ENCODE data around the gene KDM5B. TPM values are rescaled to one million over a fixed set of nuclear protein-coding genes. Genes with fewer than 3 reads are reported as not detected.

Gene KDM5B
- total and polyA plus RNA-seq, 2 experiments from 2014 or later = 87.9 to 110 TPM

DNA sequence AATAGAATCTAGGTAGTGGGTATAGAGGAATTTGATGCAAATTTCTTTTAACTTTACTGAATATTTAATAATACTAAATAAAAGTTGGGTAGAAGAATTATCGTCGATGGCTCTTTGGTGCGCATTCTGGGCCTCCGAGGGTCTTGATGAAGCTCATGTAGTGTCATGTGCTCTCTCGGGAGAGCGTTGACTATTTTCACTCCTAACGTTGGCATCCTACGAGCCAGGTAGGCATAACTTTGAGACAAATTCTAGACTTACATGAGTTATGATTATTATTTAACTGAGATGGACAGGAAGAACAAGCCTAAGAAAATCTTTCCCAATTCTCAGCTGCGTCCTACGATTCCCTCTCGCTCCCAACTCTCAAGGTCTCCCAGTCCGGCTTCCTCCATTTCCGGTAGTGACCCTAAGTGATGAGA lies 2.0 kb upstream of the KDM5B start:
- WGBS (ENCODE audit: low lambda C conversion rate, missing lambda C conversion rate) = 11% methylated on average over 13 of the region's 13 CpGs
- H3K4me3 ChIP-seq = peak overlapping the region; percentile 37
- H3K27ac ChIP-seq = peak overlapping the region; percentile 86
- peaks cover 30% of the 10 kb centered on the region for H3K79me2 ChIP-seq
- TF ChIP-seq EZH2 (IDR thresholded peaks at IDR 0.05; ENCODE audit: borderline replicate concordance) (no peak), EZH2phosphoT487 (IDR thresholded peaks at IDR 0.05; ENCODE audit: low read depth, severe bottlenecking, unreplicated experiment) (no peak)
- TF ChIP-seq, protein P1, sequence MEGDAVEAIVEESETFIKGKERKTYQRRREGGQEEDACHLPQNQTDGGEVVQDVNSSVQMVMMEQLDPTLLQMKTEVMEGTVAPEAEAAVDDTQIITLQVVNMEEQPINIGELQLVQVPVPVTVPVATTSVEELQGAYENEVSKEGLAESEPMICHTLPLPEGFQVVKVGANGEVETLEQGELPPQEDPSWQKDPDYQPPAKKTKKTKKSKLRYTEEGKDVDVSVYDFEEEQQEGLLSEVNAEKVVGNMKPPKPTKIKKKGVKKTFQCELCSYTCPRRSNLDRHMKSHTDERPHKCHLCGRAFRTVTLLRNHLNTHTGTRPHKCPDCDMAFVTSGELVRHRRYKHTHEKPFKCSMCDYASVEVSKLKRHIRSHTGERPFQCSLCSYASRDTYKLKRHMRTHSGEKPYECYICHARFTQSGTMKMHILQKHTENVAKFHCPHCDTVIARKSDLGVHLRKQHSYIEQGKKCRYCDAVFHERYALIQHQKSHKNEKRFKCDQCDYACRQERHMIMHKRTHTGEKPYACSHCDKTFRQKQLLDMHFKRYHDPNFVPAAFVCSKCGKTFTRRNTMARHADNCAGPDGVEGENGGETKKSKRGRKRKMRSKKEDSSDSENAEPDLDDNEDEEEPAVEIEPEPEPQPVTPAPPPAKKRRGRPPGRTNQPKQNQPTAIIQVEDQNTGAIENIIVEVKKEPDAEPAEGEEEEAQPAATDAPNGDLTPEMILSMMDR (IDR thresholded peaks at IDR 0.05; ENCODE audit: poor library complexity) = no peak
- H2AFZ ChIP-seq = peak overlapping the region; percentile 62
- no peaks in the 10 kb centered on the region for H3K36me3 ChIP-seq (replicated peaks; ENCODE audit: insufficient read depth, low read depth)
- H4K20me1 ChIP-seq (ENCODE audit: insufficient read depth, poor library complexity, severe bottlenecking) = peaks cover 18% of the 10 kb centered on the region
- H3K4me1 ChIP-seq (ENCODE audit: insufficient read depth) = peaks cover 31% of the 10 kb centered on the region
- H3K9me2 ChIP-seq (replicated peaks; ENCODE audit: insufficient read depth) = no peaks in the 10 kb centered on the region
- DNase-seq (ENCODE audit: low spot score) = no peak
- peak overlapping the region; percentile 70 for H3K4me2 ChIP-seq
- no peaks in the 10 kb centered on the region for H3K27me3 ChIP-seq
- no peaks in the 10 kb centered on the region for H3K9me3 ChIP-seq (ENCODE audit: low read depth)

DNA sequence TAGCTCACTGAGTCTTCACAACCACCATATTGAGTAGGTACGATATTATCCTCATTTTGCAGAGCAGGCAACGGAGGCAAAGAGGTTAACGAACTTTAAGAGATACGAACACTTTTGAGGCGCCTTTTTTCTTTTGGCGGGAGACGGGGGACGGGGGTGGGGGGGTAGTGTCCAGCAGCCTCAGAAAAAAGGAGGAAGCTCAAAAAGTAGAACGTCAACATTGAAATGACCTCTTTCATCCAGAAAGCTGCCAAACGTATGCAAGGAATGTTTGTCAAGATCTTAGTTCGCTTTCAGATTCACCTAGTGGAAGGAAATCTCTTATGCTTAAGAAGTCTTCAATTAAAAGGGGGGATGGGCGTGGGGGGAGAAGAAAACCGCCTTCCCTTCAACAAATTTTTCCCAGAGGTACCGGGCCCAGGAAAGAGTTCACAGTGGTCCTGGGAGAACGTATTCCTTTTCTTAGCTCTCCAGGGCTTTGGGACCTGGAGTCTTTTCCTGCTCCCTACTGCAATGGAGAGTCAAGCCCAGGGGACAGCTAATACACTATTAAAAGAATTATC lies 1.5 kb upstream of the KDM5B start:
- Histone ChIP-seq H3K4me3 (no peak overlapping the region), H4K20me1 (ENCODE audit: insufficient read depth, poor library complexity, severe bottlenecking) (peaks cover 23% of the 10 kb centered on the region), H2AFZ (peak overlapping the region; percentile 62), H3K36me3 (replicated peaks; ENCODE audit: insufficient read depth, low read depth) (no peaks in the 10 kb centered on the region), H3K4me1 (ENCODE audit: insufficient read depth) (peaks cover 36% of the 10 kb centered on the region), H3K4me2 (peak overlapping the region; percentile 70), H3K27ac (peak overlapping the region; percentile 86), H3K27me3 (no peaks in the 10 kb centered on the region), H3K9me2 (replicated peaks; ENCODE audit: insufficient read depth) (no peaks in the 10 kb centered on the region), H3K79me2 (peaks cover 35% of the 10 kb centered on the region), H3K9me3 (ENCODE audit: low read depth) (no peaks in the 10 kb centered on the region)
- no peak for DNase-seq (ENCODE audit: low spot score)
- 54% methylated on average over 15 of the region's 15 CpGs for WGBS (ENCODE audit: low lambda C conversion rate, missing lambda C conversion rate)
- no peak for TF ChIP-seq EZH2 (IDR thresholded peaks at IDR 0.05; ENCODE audit: borderline replicate concordance)
- TF ChIP-seq, protein P1 (IDR thresholded peaks at IDR 0.05; ENCODE audit: poor library complexity) = no peak

DNA sequence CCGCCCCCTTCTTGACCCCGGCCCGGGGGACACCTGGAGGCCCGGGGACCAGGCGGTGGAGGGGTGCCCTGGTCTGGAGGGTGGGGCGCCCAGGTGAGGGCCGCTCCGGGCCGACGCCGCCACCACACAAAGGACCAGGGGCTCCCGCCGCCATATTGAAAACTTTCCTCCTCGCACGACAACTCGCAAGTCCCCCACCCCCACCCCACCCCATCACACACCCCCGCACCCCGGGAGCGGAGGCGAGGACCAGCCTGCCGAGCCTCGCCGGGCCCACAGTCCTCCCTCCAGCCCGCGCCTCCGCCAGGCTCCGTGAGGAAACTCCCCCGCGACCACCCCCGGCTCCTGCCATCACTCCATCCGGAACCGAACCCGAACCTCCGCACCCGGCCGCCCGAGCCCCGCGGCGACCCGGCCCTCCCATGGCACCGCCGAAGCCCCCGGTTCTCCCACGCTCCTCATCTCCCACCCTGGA lies 733 bp downstream of the KDM5B start:
- Histone ChIP-seq H3K36me3 (replicated peaks; ENCODE audit: insufficient read depth, low read depth) (no peaks in the 10 kb centered on the region), H3K4me2 (peak overlapping the region; percentile 86), H3K4me3 (peak overlapping the region; percentile 87), H3K27me3 (no peaks in the 10 kb centered on the region), H3K4me1 (ENCODE audit: insufficient read depth) (peaks cover 48% of the 10 kb centered on the region), H3K9me2 (replicated peaks; ENCODE audit: insufficient read depth) (no peaks in the 10 kb centered on the region), H3K9me3 (ENCODE audit: low read depth) (no peaks in the 10 kb centered on the region), H2AFZ (peak overlapping the region; percentile 58), H3K79me2 (peaks cover 57% of the 10 kb centered on the region), H4K20me1 (ENCODE audit: insufficient read depth, poor library complexity, severe bottlenecking) (peaks cover 45% of the 10 kb centered on the region), H3K27ac (peak overlapping the region; percentile 97)
- peak; percentile 83 for DNase-seq (ENCODE audit: low spot score)
- WGBS (ENCODE audit: low lambda C conversion rate, missing lambda C conversion rate) = 3% methylated on average over 13 of the region's 45 CpGs
- TF ChIP-seq EZH2 (IDR thresholded peaks at IDR 0.05; ENCODE audit: borderline replicate concordance) = no peak
- TF ChIP-seq EZH2phosphoT487 (IDR thresholded peaks at IDR 0.05; ENCODE audit: low read depth, severe bottlenecking, unreplicated experiment) = no peak
- TF ChIP-seq, protein P1 (IDR thresholded peaks at IDR 0.05; ENCODE audit: poor library complexity) = no peak

All from hepatocyte (in vitro differentiated cells).